AG10803 (cell line): ENCODE data around the gene SLC16A2.

Source experiments
- DNase-seq: peaks from one replicate; pipeline ENCODE4 v3.0.0; 2010; ENCODE audit warnings: low read depth
- H3K4me3 ChIP-seq: 2 replicates; pipeline ENCODE4 v1.5.1; 2011; ENCODE audit warnings: mild to moderate bottlenecking, low read length, control low read depth
- CTCF ChIP-seq: conservative IDR thresholded peaks from 2 replicates; pipeline ENCODE4 v1.5.1; 2011; ENCODE audit warnings: mild to moderate bottlenecking, low read length, control low read depth, inconsistent platforms

Gene SLC16A2

GRCh38 chrX:74405973-74406489 lies 15.3 kb upstream of the SLC16A2 start:
- H3K4me3 ChIP-seq = no peak overlapping the region
- no peak for DNase-seq

GRCh38 chrX:74408304-74408703 lies 13.0 kb upstream of the SLC16A2 start:
- no peak for DNase-seq
- no peak overlapping the region for H3K4me3 ChIP-seq
- TF ChIP-seq CTCF = no peak

More at GRCh38 chrX:74405973-74406489, 15.3 kb upstream of the SLC16A2 start:
- TF ChIP-seq CTCF = no peak

- peak overlapping the region; percentile 67 for H3K4me3 ChIP-seq
- TF ChIP-seq CTCF = no peak
- DNase-seq = no peak
Measured at GRCh38 chrX:74419864-74420195, 1.5 kb upstream of the SLC16A2 start.

- no peak for TF ChIP-seq CTCF
- DNase-seq = peak; percentile 76
- H3K4me3 ChIP-seq = peak overlapping the region; percentile 69
Measured at GRCh38 chrX:74420196-74421035, 877 bp upstream of the SLC16A2 start.

GRCh38 chrX:74421740-74422352 lies 553 bp downstream of the SLC16A2 start:
- H3K4me3 ChIP-seq = peak overlapping the region; percentile 69
- DNase-seq = no peak

GRCh38 chrX:74422576-74423288 lies 1.4 kb downstream of the SLC16A2 start:
- peak; percentile 36 for TF ChIP-seq CTCF
- peak overlapping the region; percentile 69 for H3K4me3 ChIP-seq
- peak; percentile 69 for DNase-seq

More at GRCh38 chrX:74421740-74422352, 553 bp downstream of the SLC16A2 start:
- TF ChIP-seq CTCF = no peak
